Panc1 (cell line): ENCODE results near the gene MAEA.

Experiments
- SIN3A ChIP-seq: IDR thresholded peaks from 2 replicates; pipeline ENCODE4 v1.6.1; 2012; ENCODE audit warnings: low read depth, mild to moderate bottlenecking, low read length, moderate library complexity, borderline replicate concordance; ENCODE audit not compliant: insufficient read depth
- TF ChIP-seq, protein P1 (sequence below): fragments of 450-650 bp; IDR thresholded peaks from 2 replicates; pipeline ENCODE4 v1.5.1; 2017; ENCODE audit warnings: mild to moderate bottlenecking

DNA sequence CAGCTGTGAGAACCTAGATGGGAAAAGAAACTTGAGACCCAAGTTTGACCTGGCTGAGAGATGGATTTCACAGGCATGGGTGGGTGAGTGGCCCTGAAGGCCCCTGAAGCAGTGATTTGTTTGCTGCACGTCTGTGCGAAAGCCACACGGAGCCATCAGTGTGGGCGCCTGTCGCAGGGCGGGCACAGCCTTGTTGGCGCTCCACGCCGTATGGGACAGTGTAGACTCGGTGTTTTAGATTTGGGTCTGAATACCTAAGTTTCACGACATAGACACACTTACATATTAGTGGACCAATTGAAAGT lies 35.4 kb downstream of the MAEA start:
- TF ChIP-seq, protein P1, sequence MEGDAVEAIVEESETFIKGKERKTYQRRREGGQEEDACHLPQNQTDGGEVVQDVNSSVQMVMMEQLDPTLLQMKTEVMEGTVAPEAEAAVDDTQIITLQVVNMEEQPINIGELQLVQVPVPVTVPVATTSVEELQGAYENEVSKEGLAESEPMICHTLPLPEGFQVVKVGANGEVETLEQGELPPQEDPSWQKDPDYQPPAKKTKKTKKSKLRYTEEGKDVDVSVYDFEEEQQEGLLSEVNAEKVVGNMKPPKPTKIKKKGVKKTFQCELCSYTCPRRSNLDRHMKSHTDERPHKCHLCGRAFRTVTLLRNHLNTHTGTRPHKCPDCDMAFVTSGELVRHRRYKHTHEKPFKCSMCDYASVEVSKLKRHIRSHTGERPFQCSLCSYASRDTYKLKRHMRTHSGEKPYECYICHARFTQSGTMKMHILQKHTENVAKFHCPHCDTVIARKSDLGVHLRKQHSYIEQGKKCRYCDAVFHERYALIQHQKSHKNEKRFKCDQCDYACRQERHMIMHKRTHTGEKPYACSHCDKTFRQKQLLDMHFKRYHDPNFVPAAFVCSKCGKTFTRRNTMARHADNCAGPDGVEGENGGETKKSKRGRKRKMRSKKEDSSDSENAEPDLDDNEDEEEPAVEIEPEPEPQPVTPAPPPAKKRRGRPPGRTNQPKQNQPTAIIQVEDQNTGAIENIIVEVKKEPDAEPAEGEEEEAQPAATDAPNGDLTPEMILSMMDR: no peak
- no peak for TF ChIP-seq SIN3A
